ENCODE results near the gene MYO7A.

DNA sequence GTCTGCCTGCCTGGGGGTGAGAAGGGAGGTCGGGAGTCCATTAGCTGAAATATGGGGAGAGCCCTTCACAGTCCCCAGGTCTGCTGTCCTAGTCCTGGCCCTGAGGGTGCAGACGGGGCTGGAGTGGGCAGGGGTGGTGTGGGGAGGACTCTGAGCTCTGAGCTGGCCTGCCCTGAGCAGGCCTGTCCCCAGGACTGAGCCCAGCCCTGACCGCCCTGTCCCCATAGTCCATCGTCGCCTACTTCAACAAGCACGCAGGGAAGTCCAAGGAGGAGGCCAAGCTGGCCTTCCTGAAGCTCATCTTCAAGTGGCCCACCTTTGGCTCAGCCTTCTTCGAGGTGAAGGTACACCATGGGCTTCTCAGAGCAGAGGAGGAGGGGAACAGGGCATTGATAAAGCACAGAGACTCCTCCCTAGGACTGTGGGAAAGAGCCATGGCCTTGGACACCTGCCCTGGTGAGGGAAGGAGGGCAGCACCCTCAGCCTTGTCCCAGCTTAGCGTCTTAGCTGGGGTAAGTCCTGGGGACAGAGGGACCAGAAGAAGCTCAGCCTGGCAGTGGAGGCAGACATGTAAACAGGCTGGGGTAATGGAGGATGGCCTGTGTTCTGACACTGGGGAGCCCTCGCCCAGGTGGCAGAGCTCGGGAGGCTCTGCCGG is 83.7 kb downstream of the MYO7A start:
- no peak for TF ChIP-seq POLR2A (IDR thresholded peaks at IDR 0.05)
- TF ChIP-seq, protein P1, sequence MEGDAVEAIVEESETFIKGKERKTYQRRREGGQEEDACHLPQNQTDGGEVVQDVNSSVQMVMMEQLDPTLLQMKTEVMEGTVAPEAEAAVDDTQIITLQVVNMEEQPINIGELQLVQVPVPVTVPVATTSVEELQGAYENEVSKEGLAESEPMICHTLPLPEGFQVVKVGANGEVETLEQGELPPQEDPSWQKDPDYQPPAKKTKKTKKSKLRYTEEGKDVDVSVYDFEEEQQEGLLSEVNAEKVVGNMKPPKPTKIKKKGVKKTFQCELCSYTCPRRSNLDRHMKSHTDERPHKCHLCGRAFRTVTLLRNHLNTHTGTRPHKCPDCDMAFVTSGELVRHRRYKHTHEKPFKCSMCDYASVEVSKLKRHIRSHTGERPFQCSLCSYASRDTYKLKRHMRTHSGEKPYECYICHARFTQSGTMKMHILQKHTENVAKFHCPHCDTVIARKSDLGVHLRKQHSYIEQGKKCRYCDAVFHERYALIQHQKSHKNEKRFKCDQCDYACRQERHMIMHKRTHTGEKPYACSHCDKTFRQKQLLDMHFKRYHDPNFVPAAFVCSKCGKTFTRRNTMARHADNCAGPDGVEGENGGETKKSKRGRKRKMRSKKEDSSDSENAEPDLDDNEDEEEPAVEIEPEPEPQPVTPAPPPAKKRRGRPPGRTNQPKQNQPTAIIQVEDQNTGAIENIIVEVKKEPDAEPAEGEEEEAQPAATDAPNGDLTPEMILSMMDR (IDR thresholded peaks at IDR 0.05): no peak
